ENCODE measurements around the gene C10orf71. TPM values are rescaled to one million over a fixed set of nuclear protein-coding genes. Genes with fewer than 3 reads are reported as not detected.

C10orf71 gene
- total RNA-seq, 1 donor from 2014 or later: not detected

- H3K27ac ChIP-seq (ENCODE audit: low read depth, low read length): no peak overlapping the region
- H4K20me1 ChIP-seq (ENCODE audit: insufficient read depth, low read length): no peaks in the 10 kb centered on the region
- H3K4me3 ChIP-seq (ENCODE audit: insufficient read depth, low read depth, low read length): no peak overlapping the region
- no peak overlapping the region for H3K4me2 ChIP-seq (ENCODE audit: low read length)
- TF ChIP-seq EZH2 (IDR thresholded peaks at IDR 0.05; ENCODE audit: insufficient read depth, low read length): no peak
- TF ChIP-seq, protein P1, sequence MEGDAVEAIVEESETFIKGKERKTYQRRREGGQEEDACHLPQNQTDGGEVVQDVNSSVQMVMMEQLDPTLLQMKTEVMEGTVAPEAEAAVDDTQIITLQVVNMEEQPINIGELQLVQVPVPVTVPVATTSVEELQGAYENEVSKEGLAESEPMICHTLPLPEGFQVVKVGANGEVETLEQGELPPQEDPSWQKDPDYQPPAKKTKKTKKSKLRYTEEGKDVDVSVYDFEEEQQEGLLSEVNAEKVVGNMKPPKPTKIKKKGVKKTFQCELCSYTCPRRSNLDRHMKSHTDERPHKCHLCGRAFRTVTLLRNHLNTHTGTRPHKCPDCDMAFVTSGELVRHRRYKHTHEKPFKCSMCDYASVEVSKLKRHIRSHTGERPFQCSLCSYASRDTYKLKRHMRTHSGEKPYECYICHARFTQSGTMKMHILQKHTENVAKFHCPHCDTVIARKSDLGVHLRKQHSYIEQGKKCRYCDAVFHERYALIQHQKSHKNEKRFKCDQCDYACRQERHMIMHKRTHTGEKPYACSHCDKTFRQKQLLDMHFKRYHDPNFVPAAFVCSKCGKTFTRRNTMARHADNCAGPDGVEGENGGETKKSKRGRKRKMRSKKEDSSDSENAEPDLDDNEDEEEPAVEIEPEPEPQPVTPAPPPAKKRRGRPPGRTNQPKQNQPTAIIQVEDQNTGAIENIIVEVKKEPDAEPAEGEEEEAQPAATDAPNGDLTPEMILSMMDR (IDR thresholded peaks at IDR 0.05; ENCODE audit: insufficient read depth, low read depth, low read length): no peak
- no peak overlapping the region for H3K9ac ChIP-seq (ENCODE audit: low read length)
- Mint-ChIP-seq H3K4me1 (ENCODE audit: low read depth, unreplicated experiment) (no peaks in the 10 kb centered on the region), H3K4me3 (ENCODE audit: unreplicated experiment) (no peak overlapping the region), H3K27ac (ENCODE audit: unreplicated experiment) (no peak overlapping the region), H3K9me3 (ENCODE audit: unreplicated experiment) (no peaks in the 10 kb centered on the region), H3K27me3 (ENCODE audit: low read depth, unreplicated experiment) (peaks cover 36% of the 10 kb centered on the region), H3K36me3 (ENCODE audit: low read depth, unreplicated experiment) (no peaks in the 10 kb centered on the region)
- H3K27me3 ChIP-seq (ENCODE audit: insufficient read depth, low read length): no peaks in the 10 kb centered on the region
- FAIRE-seq (no peak), DNase-seq (ENCODE audit: low read depth) (no peak)
- no peaks in the 10 kb centered on the region for H3K4me1 ChIP-seq (ENCODE audit: insufficient read depth, low read length)
- no peaks in the 10 kb centered on the region for H3K9me3 ChIP-seq (ENCODE audit: insufficient read depth, low read depth, low read length)
- H3K36me3 ChIP-seq (ENCODE audit: insufficient read depth, low read length): no peaks in the 10 kb centered on the region
- H3K79me2 ChIP-seq (ENCODE audit: insufficient read depth, low read length): no peaks in the 10 kb centered on the region
- H2AFZ ChIP-seq (ENCODE audit: low read depth, low read length): no peak overlapping the region
These were observed 12.7 kb downstream of the C10orf71 start for GRCh38 chr10:49311555-49312236.

- Mint-ChIP-seq H3K4me3 (ENCODE audit: unreplicated experiment) (no peak overlapping the region), H3K9me3 (ENCODE audit: unreplicated experiment) (no peaks in the 10 kb centered on the region), H3K4me1 (ENCODE audit: low read depth, unreplicated experiment) (no peaks in the 10 kb centered on the region), H3K27ac (ENCODE audit: unreplicated experiment) (no peak overlapping the region), H3K27me3 (ENCODE audit: low read depth, unreplicated experiment) (peaks cover 36% of the 10 kb centered on the region), H3K36me3 (ENCODE audit: low read depth, unreplicated experiment) (no peaks in the 10 kb centered on the region)
- H3K9ac ChIP-seq (ENCODE audit: low read length): no peak overlapping the region
- no peak for DNase-seq (ENCODE audit: low read depth)
- H3K4me1 ChIP-seq (ENCODE audit: insufficient read depth, low read length): no peaks in the 10 kb centered on the region
- no peak overlapping the region for H2AFZ ChIP-seq (ENCODE audit: low read depth, low read length)
- no peak overlapping the region for H3K4me2 ChIP-seq (ENCODE audit: low read length)
- H3K27ac ChIP-seq (ENCODE audit: low read depth, low read length): no peak overlapping the region
- TF ChIP-seq, protein P1 (IDR thresholded peaks at IDR 0.05; ENCODE audit: insufficient read depth, low read depth, low read length): no peak
- no peak for TF ChIP-seq EZH2 (IDR thresholded peaks at IDR 0.05; ENCODE audit: insufficient read depth, low read length)
- no peaks in the 10 kb centered on the region for H3K9me3 ChIP-seq (ENCODE audit: insufficient read depth, low read depth, low read length)
- H3K4me3 ChIP-seq (ENCODE audit: insufficient read depth, low read depth, low read length): no peak overlapping the region
- no peaks in the 10 kb centered on the region for H3K36me3 ChIP-seq (ENCODE audit: insufficient read depth, low read length)
- no peak for FAIRE-seq
- H3K79me2 ChIP-seq (ENCODE audit: insufficient read depth, low read length): no peaks in the 10 kb centered on the region
- no peaks in the 10 kb centered on the region for H3K27me3 ChIP-seq (ENCODE audit: insufficient read depth, low read length)
- H4K20me1 ChIP-seq (ENCODE audit: insufficient read depth, low read length): no peaks in the 10 kb centered on the region
These were observed 13.4 kb downstream of the C10orf71 start for GRCh38 chr10:49312246-49312869.

Data from astrocyte (in vitro differentiated cells and primary cell).